GM21717 (cell line): Measurements from ENCODE around the gene RNPS1.
"Not testable (repeated sequence)": the region's sequence is repeated elsewhere in the genome, so short reads cannot be mapped to it uniquely, and the experiment has no call there.

Experiments used
- ATAC-seq: cut with Tn5 transposase; IDR thresholded peaks from one replicate; pipeline ENCODE4 v1.9.1; 2021; ENCODE audit warnings: mild to moderate bottlenecking, moderate library complexity; ENCODE audit not compliant: unreplicated experiment

The RNPS1 gene

GRCh38 chr16:2258530-2258929 lies 9.4 kb downstream of the RNPS1 start:
- ATAC-seq = not testable (repeated sequence)

GRCh38 chr16:2257726-2258125 lies 10.2 kb downstream of the RNPS1 start:
- ATAC-seq = no peak

- no peak for ATAC-seq
Observed at GRCh38 chr16:2256531-2257140, 11.3 kb downstream of the RNPS1 start.

GRCh38 chr16:2253293-2253692 lies 14.6 kb downstream of the RNPS1 start:
- no peak for ATAC-seq

- ATAC-seq = no peak
Observed at GRCh38 chr16:2252806-2253148, 15.1 kb downstream of the RNPS1 start.

GRCh38 chr16:2251296-2252111 lies 16.4 kb downstream of the RNPS1 start, which contains the start of gene ECI1:
ECI1 (minus strand) TSS chr16:2251587; CDS start chr16:2251566, 21 bp downstream.
- peak; percentile 75 for ATAC-seq

GRCh38 chr16:2250652-2251295 lies 17.2 kb downstream of the RNPS1 start:
- ATAC-seq = no peak

GRCh38 chr16:2246301-2246885 lies 21.5 kb downstream of the RNPS1 start:
- no peak for ATAC-seq

- ATAC-seq = no peak
Observed at GRCh38 chr16:2244926-2245795, 22.8 kb downstream of the RNPS1 start.

GRCh38 chr16:2244301-2244700 lies 23.6 kb downstream of the RNPS1 start:
- no peak for ATAC-seq

GRCh38 chr16:2243781-2244180 lies 24.1 kb downstream of the RNPS1 start:
- no peak for ATAC-seq

GRCh38 chr16:2243031-2243528 lies 24.8 kb downstream of the RNPS1 start:
- ATAC-seq = no peak

- no peak for ATAC-seq
Observed at GRCh38 chr16:2242598-2242997, 25.3 kb downstream of the RNPS1 start.

GRCh38 chr16:2240331-2240730 lies 27.6 kb downstream of the RNPS1 start:
- not testable (repeated sequence) for ATAC-seq

GRCh38 chr16:2238838-2239675 lies 28.9 kb downstream of the RNPS1 start:
- ATAC-seq = no peak

GRCh38 chr16:2238150-2238837 lies 29.6 kb downstream of the RNPS1 start:
- no peak for ATAC-seq

GRCh38 chr16:2237493-2238149 lies 30.3 kb downstream of the RNPS1 start:
- ATAC-seq = no peak

GRCh38 chr16:2237102-2237482 lies 30.8 kb downstream of the RNPS1 start:
- no peak for ATAC-seq
